ENCODE measurements around the gene TENM4. TPM values are rescaled to one million over a fixed set of nuclear protein-coding genes. Genes with fewer than 3 reads are reported as not detected.

The TENM4 gene
- polyA plus RNA-seq, 1 experiment: 0.39 TPM

GRCh38 chr11:78977009-78977408 is 463.8 kb downstream of the TENM4 start:
- CTCF ChIA-PET: no interaction called here
- DNase-seq (ENCODE audit: low read depth): no peak
- Histone ChIP-seq H3K27me3 (ENCODE audit: control insufficient read depth, insufficient read depth, low read length) (no peaks in the 10 kb centered on the region), H3K4me3 (ENCODE audit: low read depth, low read length) (no peak overlapping the region), H3K36me3 (ENCODE audit: control insufficient read depth, insufficient read depth, low read length) (no peaks in the 10 kb centered on the region)
- TF ChIP-seq, protein P1, sequence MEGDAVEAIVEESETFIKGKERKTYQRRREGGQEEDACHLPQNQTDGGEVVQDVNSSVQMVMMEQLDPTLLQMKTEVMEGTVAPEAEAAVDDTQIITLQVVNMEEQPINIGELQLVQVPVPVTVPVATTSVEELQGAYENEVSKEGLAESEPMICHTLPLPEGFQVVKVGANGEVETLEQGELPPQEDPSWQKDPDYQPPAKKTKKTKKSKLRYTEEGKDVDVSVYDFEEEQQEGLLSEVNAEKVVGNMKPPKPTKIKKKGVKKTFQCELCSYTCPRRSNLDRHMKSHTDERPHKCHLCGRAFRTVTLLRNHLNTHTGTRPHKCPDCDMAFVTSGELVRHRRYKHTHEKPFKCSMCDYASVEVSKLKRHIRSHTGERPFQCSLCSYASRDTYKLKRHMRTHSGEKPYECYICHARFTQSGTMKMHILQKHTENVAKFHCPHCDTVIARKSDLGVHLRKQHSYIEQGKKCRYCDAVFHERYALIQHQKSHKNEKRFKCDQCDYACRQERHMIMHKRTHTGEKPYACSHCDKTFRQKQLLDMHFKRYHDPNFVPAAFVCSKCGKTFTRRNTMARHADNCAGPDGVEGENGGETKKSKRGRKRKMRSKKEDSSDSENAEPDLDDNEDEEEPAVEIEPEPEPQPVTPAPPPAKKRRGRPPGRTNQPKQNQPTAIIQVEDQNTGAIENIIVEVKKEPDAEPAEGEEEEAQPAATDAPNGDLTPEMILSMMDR (IDR thresholded peaks at IDR 0.05; ENCODE audit: insufficient read depth, low read depth, low read length): no peak
- POLR2A ChIA-PET: no interaction called here

GRCh38 chr11:78975081-78975480 is 465.7 kb downstream of the TENM4 start:
- no peak overlapping the region for H3K4me3 ChIP-seq (ENCODE audit: low read depth, low read length)
- no peaks in the 10 kb centered on the region for H3K36me3 ChIP-seq (ENCODE audit: control insufficient read depth, insufficient read depth, low read length)
- ChIA-PET CTCF (interaction anchor here (0.7 to 1.1 kb wide), 2 partner anchors 13 to 17 kb away, joined by 3 to 4 read pairs; no protein-coding TSS in a partner anchor), POLR2A (no interaction called here)
- TF ChIP-seq, protein P1 (IDR thresholded peaks at IDR 0.05; ENCODE audit: insufficient read depth, low read depth, low read length): no peak
- DNase-seq (ENCODE audit: low read depth): no peak
- no peaks in the 10 kb centered on the region for H3K27me3 ChIP-seq (ENCODE audit: control insufficient read depth, insufficient read depth, low read length)

- TF ChIP-seq, protein P1 (IDR thresholded peaks at IDR 0.05; ENCODE audit: insufficient read depth, low read depth, low read length): no peak
- DNase-seq (ENCODE audit: low read depth): no peak
- no peak overlapping the region for H3K4me3 ChIP-seq (ENCODE audit: low read depth, low read length)
- ChIA-PET POLR2A (no interaction called here), CTCF (no interaction called here)
- H3K36me3 ChIP-seq (ENCODE audit: control insufficient read depth, insufficient read depth, low read length): no peaks in the 10 kb centered on the region
- H3K27me3 ChIP-seq (ENCODE audit: control insufficient read depth, insufficient read depth, low read length): no peaks in the 10 kb centered on the region
Observed at GRCh38 chr11:78973876-78974275, 467.0 kb downstream of the TENM4 start.

- POLR2A ChIA-PET: no interaction called here
- Histone ChIP-seq H3K4me3 (ENCODE audit: low read depth, low read length) (no peak overlapping the region), H3K36me3 (ENCODE audit: control insufficient read depth, insufficient read depth, low read length) (no peaks in the 10 kb centered on the region), H3K27me3 (ENCODE audit: control insufficient read depth, insufficient read depth, low read length) (no peaks in the 10 kb centered on the region)
- no peak for DNase-seq (ENCODE audit: low read depth)
- CTCF ChIA-PET: no interaction called here
- TF ChIP-seq, protein P1 (IDR thresholded peaks at IDR 0.05; ENCODE audit: insufficient read depth, low read depth, low read length): no peak
Observed at GRCh38 chr11:78972590-78972989, 468.2 kb downstream of the TENM4 start.

DNA sequence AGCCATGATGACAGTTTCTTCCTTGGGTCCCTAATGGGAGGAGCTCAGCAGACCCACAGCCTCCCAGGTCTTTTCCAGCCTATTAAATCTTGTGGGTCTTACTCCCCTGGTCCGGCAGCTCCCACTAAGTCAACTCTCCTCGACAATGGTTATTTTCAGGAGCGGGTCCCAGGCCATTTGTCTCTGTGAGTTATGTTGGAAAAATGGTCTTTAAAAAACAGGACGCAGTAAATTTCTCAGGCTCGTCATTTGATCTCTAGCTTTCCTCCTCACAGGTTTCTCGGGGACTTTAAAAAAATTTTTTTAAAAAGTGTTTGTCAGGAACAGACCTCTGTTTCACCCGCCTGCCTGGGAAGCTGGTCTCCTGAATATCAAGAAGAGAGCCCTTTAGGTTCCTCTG is 468.7 kb downstream of the TENM4 start:
- ChIA-PET CTCF (interaction anchor here (0.8 kb wide), 1 partner anchor 171 kb away, joined by 3 read pairs; no protein-coding TSS in a partner anchor), POLR2A (no interaction called here)

More for the DNA sequence above, 468.7 kb downstream of the TENM4 start:
- no peak for DNase-seq (ENCODE audit: low read depth)
- H3K4me3 ChIP-seq (ENCODE audit: low read depth, low read length): no peak overlapping the region
- no peaks in the 10 kb centered on the region for H3K27me3 ChIP-seq (ENCODE audit: control insufficient read depth, insufficient read depth, low read length)
- no peaks in the 10 kb centered on the region for H3K36me3 ChIP-seq (ENCODE audit: control insufficient read depth, insufficient read depth, low read length)
- TF ChIP-seq, protein P1 (IDR thresholded peaks at IDR 0.05; ENCODE audit: insufficient read depth, low read depth, low read length): no peak

All from BJ (cell line).